PC-9 (cell line): ENCODE results near the gene ISOC2. TPM values are rescaled to one million over a fixed set of nuclear protein-coding genes. Genes with fewer than 3 reads are reported as not detected.

Experiments used
- BruUV-seq: library from RNA; stranded (reverse); fragments of 400-500 nt; replicated peaks from 2 replicates; lab custom pipeline; 2021; lab: Mats Ljungman, UMichigan
- CTCF ChIA-PET: fragments of 300-600 bp; sonication (Branson Sonifier 250); formaldehyde crosslinking; loops from one replicate; lab custom pipeline; 2022; ENCODE audit warnings: antibody characterized with exemption; lab: Charles Lee
- POLR2A ChIA-PET: fragments of 300-600 bp; sonication (Branson Sonifier 250); formaldehyde crosslinking; loops from one replicate; lab custom pipeline; 2022; ENCODE audit warnings: antibody characterized with exemption; ENCODE audit not compliant: unreplicated experiment; lab: Charles Lee
- DNase-seq, 2 experiments: peaks; one replicate each; pipeline versions ENCODE4 v3.0.0 to v3.0.0-alpha.2; 2015 to 2022; ENCODE audit warnings: mixed read lengths in 1 of 2
- H2AFZ ChIP-seq: fragments of 200-600 bp; sonication (generic); 2 replicates; pipeline ENCODE4 v1.8.1; 2017; ENCODE audit warnings: antibody characterized with exemption
- H3F3A ChIP-seq: fragments of 200-600 bp; sonication (generic); 2 replicates; pipeline ENCODE4 v1.8.1; 2017; ENCODE audit warnings: antibody characterized with exemption, mild to moderate bottlenecking, low read depth; ENCODE audit not compliant: insufficient read depth
- H3K27ac ChIP-seq: fragments of 200-600 bp; sonication (generic); 2 replicates; pipeline ENCODE4 v1.6.1; 2016; ENCODE audit warnings: mixed run types
- H3K27me3 ChIP-seq: fragments of 200-600 bp; sonication (generic); 2 replicates; pipeline ENCODE4 v1.6.1; 2016; ENCODE audit warnings: low read depth, mixed run types; ENCODE audit not compliant: insufficient read depth
- H3K36me3 ChIP-seq: fragments of 200-600 bp; sonication (generic); 2 replicates; pipeline ENCODE4 v1.6.1; 2016; ENCODE audit warnings: low read depth, mixed run types
- H3K4me1 ChIP-seq: fragments of 200-600 bp; sonication (generic); replicated peaks from 2 replicates; pipeline ENCODE4 v1.6.1; 2016; ENCODE audit warnings: mixed run types; ENCODE audit not compliant: insufficient read depth
- H3K4me2 ChIP-seq: fragments of 200-600 bp; sonication (generic); 2 replicates; pipeline ENCODE4 v1.6.1; 2017; ENCODE audit warnings: mixed run types
- H3K4me3 ChIP-seq: fragments of 200-600 bp; sonication (generic); 2 replicates; pipeline ENCODE4 v1.6.1; 2016; ENCODE audit warnings: mixed run types
- H3K79me2 ChIP-seq: fragments of 200-600 bp; sonication (generic); 2 replicates; pipeline ENCODE4 v1.6.1; 2017; ENCODE audit warnings: low read depth, mixed run types
- H3K9me2 ChIP-seq: fragments of 200-600 bp; sonication (generic); 2 replicates; pipeline ENCODE4 v1.8.1; 2017; ENCODE audit warnings: mild to moderate bottlenecking; ENCODE audit not compliant: insufficient read depth
- H3K9me3 ChIP-seq: fragments of 200-600 bp; sonication (generic); 2 replicates; pipeline ENCODE4 v1.8.1; 2016; ENCODE audit warnings: low read depth; ENCODE audit not compliant: insufficient read depth
- H4K20me1 ChIP-seq: fragments of 200-600 bp; sonication (generic); 2 replicates; pipeline ENCODE4 v1.8.1; 2017; ENCODE audit not compliant: insufficient read depth
- EZH2 ChIP-seq: fragments of 200-600 bp; sonication (generic); IDR thresholded peaks from 2 replicates; pipeline ENCODE4 v1.8.0; 2017; ENCODE audit warnings: antibody characterized with exemption, low read depth
- intact Hi-C: fragments of 100-400 bp; cut with micrococcal nuclease; formaldehyde crosslinking; loops from one replicate; pipeline ENCODE4 v1.10.0; 2022; ENCODE audit not compliant: unreplicated experiment
- total RNA-seq: library from RNA; stranded (reverse); gene quantifications from 2 replicates; pipeline ENCODE4 v1.2.3, GENCODE V29; 2021
- TF ChIP-seq, protein P1 (sequence below): fragments of 200-600 bp; sonication (generic); conservative IDR thresholded peaks from 2 replicates; pipeline ENCODE4 v1.6.1; 2017; ENCODE audit warnings: mixed run types, antibody characterized with exemption, mild to moderate bottlenecking, moderate library complexity

The ISOC2 gene
- total RNA-seq, 1 experiment from 2014 or later, result 92.4 TPM

GRCh38 chr19:55494172-55494761, 32.8 kb upstream of the ISOC2 start:
- Histone ChIP-seq H3K79me2 (no peaks in the 10 kb centered on the region), H3K4me3 (no peak overlapping the region), H3K36me3 (no peaks in the 10 kb centered on the region), H3K4me1 (peaks cover 13% of the 10 kb centered on the region), H3K9me2 (no peaks in the 10 kb centered on the region), H4K20me1 (no peaks in the 10 kb centered on the region), H3K27ac (no peak overlapping the region), H3K9me3 (no peaks in the 10 kb centered on the region), H3K4me2 (no peak overlapping the region), H3K27me3 (peaks cover 15% of the 10 kb centered on the region), H3F3A (peaks cover 14% of the 10 kb centered on the region), H2AFZ (no peak overlapping the region)
- no peak for TF ChIP-seq EZH2
- TF ChIP-seq, protein P1, sequence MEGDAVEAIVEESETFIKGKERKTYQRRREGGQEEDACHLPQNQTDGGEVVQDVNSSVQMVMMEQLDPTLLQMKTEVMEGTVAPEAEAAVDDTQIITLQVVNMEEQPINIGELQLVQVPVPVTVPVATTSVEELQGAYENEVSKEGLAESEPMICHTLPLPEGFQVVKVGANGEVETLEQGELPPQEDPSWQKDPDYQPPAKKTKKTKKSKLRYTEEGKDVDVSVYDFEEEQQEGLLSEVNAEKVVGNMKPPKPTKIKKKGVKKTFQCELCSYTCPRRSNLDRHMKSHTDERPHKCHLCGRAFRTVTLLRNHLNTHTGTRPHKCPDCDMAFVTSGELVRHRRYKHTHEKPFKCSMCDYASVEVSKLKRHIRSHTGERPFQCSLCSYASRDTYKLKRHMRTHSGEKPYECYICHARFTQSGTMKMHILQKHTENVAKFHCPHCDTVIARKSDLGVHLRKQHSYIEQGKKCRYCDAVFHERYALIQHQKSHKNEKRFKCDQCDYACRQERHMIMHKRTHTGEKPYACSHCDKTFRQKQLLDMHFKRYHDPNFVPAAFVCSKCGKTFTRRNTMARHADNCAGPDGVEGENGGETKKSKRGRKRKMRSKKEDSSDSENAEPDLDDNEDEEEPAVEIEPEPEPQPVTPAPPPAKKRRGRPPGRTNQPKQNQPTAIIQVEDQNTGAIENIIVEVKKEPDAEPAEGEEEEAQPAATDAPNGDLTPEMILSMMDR, result no peak
- no TSS peak for BruUV-seq
- CTCF ChIA-PET, result interaction anchor here (0.7 kb wide), 1 partner anchor 1763 kb away, joined by 12 read pairs; no protein-coding TSS in a partner anchor
- intact Hi-C loops, result no loop called here
- DNase-seq, result no peak
- POLR2A ChIA-PET, result no interaction called here

DNA sequence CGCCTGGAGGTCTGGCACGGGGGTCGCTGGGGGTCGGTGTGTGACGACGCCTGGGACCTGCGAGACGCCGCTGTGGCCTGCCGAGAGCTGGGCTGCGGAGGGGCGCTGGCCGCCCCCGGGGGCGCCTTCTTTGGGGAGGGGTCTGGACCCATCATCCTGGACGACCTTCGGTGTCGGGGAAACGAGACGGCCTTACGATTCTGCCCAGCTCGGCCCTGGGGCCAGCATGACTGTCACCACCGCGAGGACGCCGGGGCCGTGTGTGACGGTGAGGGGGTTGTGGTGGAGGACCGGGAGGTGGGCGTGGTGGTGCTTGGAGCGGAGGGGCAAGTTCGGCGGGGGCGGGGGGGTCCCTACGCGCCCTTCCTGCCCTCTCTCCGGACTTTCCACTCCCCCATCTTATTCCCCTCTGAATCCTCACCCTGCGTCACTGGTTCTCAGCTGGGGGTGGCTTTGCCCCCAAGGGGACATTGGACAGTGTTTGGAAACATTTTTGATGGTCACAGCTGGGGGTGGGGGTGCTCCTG, 32.3 kb upstream of the ISOC2 start:
- H4K20me1 ChIP-seq, result no peaks in the 10 kb centered on the region
- ChIA-PET POLR2A (no interaction called here), CTCF (no interaction called here)
- TF ChIP-seq, protein P1, result no peak
- TF ChIP-seq EZH2, result no peak
- no peak overlapping the region for H3K4me2 ChIP-seq
- H3K79me2 ChIP-seq, result no peaks in the 10 kb centered on the region
- H3K27me3 ChIP-seq, result peaks cover 9% of the 10 kb centered on the region; the same call in 1 of the 2 replicates
- intact Hi-C loops, result no loop called here
- peaks cover 13% of the 10 kb centered on the region for H3K4me1 ChIP-seq
- H3K36me3 ChIP-seq, result no peaks in the 10 kb centered on the region
- H3K4me3 ChIP-seq, result no peak overlapping the region
- BruUV-seq, result no TSS peak
- H3F3A ChIP-seq, result peaks cover 14% of the 10 kb centered on the region
- no peaks in the 10 kb centered on the region for H3K9me3 ChIP-seq
- H3K27ac ChIP-seq, result no peak overlapping the region
- DNase-seq, result no peak
- H2AFZ ChIP-seq, result no peak overlapping the region
- no peaks in the 10 kb centered on the region for H3K9me2 ChIP-seq

- H3K9me2 ChIP-seq, result no peaks in the 10 kb centered on the region
- H3K4me2 ChIP-seq, result no peak overlapping the region
- H3K27ac ChIP-seq, result no peak overlapping the region
- H3K36me3 ChIP-seq, result no peaks in the 10 kb centered on the region
- H3K79me2 ChIP-seq, result no peaks in the 10 kb centered on the region
- H3K4me1 ChIP-seq, result peaks cover 13% of the 10 kb centered on the region
- intact Hi-C loops, result no loop called here
- POLR2A ChIA-PET, result no interaction called here
- CTCF ChIA-PET, result no interaction called here
- H3K27me3 ChIP-seq, result peaks cover 3% of the 10 kb centered on the region; the same call in 1 of the 2 replicates
- no peak overlapping the region for H2AFZ ChIP-seq
- H3K4me3 ChIP-seq, result no peak overlapping the region
- DNase-seq, result no peak
- BruUV-seq, result no TSS peak
- TF ChIP-seq, protein P1, result no peak
- TF ChIP-seq EZH2, result no peak
- no peaks in the 10 kb centered on the region for H3K9me3 ChIP-seq
- no peaks in the 10 kb centered on the region for H4K20me1 ChIP-seq
- H3F3A ChIP-seq, result peaks cover 14% of the 10 kb centered on the region
These were observed 31.7 kb upstream of the ISOC2 start for GRCh38 chr19:55493052-55493644.
